ENCODE measurements around the gene GSDME.

Gene GSDME

GRCh38 chr7:24757353-24758275, at the start of gene GSDME:
Gene GSDME (minus strand): TSS chr7:24757464. CDS start chr7:24749774, 7,690 bp downstream.
- ChIA-PET POLR2A (interaction anchor here (0.6 to 3.0 kb wide), 3 partner anchors 15 to 367 kb away, joined by 4 to 11 read pairs (median 6); partner anchors contain the start of gene CYCS), CTCF (interaction anchor here (0.6 to 1.2 kb wide), 3 partner anchors 55 to 341 kb away, joined by 3 to 6 read pairs (median 4); no protein-coding TSS in a partner anchor)

GRCh38 chr7:24802300-24802699, 45.0 kb upstream of the GSDME start:
- no peak overlapping the region for H3K4me3 ChIP-seq (ENCODE audit: low read depth, low read length)
- ChIA-PET POLR2A (no interaction called here), CTCF (interaction anchor here (1.0 to 4.0 kb wide), 4 partner anchors 10 to 296 kb away, joined by 3 to 24 read pairs (median 4); no protein-coding TSS in a partner anchor)
- H3K9me3 ChIP-seq (ENCODE audit: control insufficient read depth, insufficient read depth, low read depth, low read length), result no peaks in the 10 kb centered on the region
- H3K27ac ChIP-seq (ENCODE audit: extremely low read depth, low read depth, low read length), result no peak overlapping the region
- no peaks in the 10 kb centered on the region; the same call in 1 of the 2 replicates for H3K4me1 ChIP-seq (ENCODE audit: control insufficient read depth, insufficient read depth, low read length)
- peaks cover 0 to 23% of the 10 kb centered on the region in 2 experiments for H3K36me3 ChIP-seq (ENCODE audit: control insufficient read depth in 2 of 2, insufficient read depth in 1 of 2, low read length in 2 of 2)
- no peak for TF ChIP-seq ATF2 (tag by site-specific recombination; IDR thresholded peaks at IDR 0.05; ENCODE audit: low read depth)
- TF ChIP-seq KLF16 (tag by site-specific recombination; IDR thresholded peaks at IDR 0.05), result no peak
- TF ChIP-seq ZNF701 (tag by site-specific recombination; IDR thresholded peaks at IDR 0.05), result no peak
- no peak for TF ChIP-seq REST (tag by site-specific recombination; IDR thresholded peaks at IDR 0.05)
- no peak for TF ChIP-seq GLIS2 (tag by site-specific recombination; IDR thresholded peaks at IDR 0.05)
- TF ChIP-seq ZNF211 (tag by site-specific recombination; IDR thresholded peaks at IDR 0.05; ENCODE audit: low read depth), result no peak
- TF ChIP-seq ZNF621 (tag by site-specific recombination; IDR thresholded peaks at IDR 0.05), result no peak
- no peak for TF ChIP-seq ZNF202 (tag by site-specific recombination; IDR thresholded peaks at IDR 0.05; ENCODE audit: borderline replicate concordance)
- no peak for TF ChIP-seq GLI4 (tag by site-specific recombination; IDR thresholded peaks at IDR 0.05)
- TF ChIP-seq HOXC10 (CRISPR knock-in tag; IDR thresholded peaks at IDR 0.05), result no peak
- no peak for TF ChIP-seq ZNF544 (tag by site-specific recombination; IDR thresholded peaks at IDR 0.05)
- TF ChIP-seq ZBTB48 (tag by site-specific recombination; IDR thresholded peaks at IDR 0.05), result no peak
- no peak for TF ChIP-seq ZNF146 (tag by site-specific recombination; IDR thresholded peaks at IDR 0.05)
- TF ChIP-seq KLF7 (tag by site-specific recombination; IDR thresholded peaks at IDR 0.05; ENCODE audit: borderline replicate concordance), result no peak
- no peak for TF ChIP-seq ZNF830 (tag by site-specific recombination; IDR thresholded peaks at IDR 0.05; ENCODE audit: low read depth)
- no peak for TF ChIP-seq ZNF529 (tag by site-specific recombination; IDR thresholded peaks at IDR 0.05; ENCODE audit: insufficient replicate concordance)
- TF ChIP-seq ZNF341 (tag by site-specific recombination; IDR thresholded peaks at IDR 0.05; ENCODE audit: low read depth), result no peak
- no peak for TF ChIP-seq ZBTB7A (tag by site-specific recombination; IDR thresholded peaks at IDR 0.05; ENCODE audit: low read depth)
- no peak for TF ChIP-seq ZNF548 (tag by site-specific recombination; IDR thresholded peaks at IDR 0.05)

More at GRCh38 chr7:24757353-24758275, at the start of gene GSDME:
- Histone ChIP-seq H3K4me1 (ENCODE audit: control insufficient read depth, insufficient read depth, low read length) (no peaks in the 10 kb centered on the region), H3K36me3 (ENCODE audit: control insufficient read depth in 2 of 2, insufficient read depth in 1 of 2, low read length in 2 of 2) (no peaks in the 10 kb centered on the region), H3K4me3 (ENCODE audit: low read depth, low read length) (peak within 1 kb of the TSS; percentile 62), H3K9me3 (ENCODE audit: control insufficient read depth, insufficient read depth, low read depth, low read length) (no peaks in the 10 kb centered on the region), H3K27ac (ENCODE audit: extremely low read depth, low read depth, low read length) (peak within 1 kb of the TSS; percentile 50; the same call in 1 of the 2 replicates)
- no peak for TF ChIP-seq IKZF3 (tag by site-specific recombination; IDR thresholded peaks at IDR 0.05)
- TF ChIP-seq ZNF596 (tag by site-specific recombination; IDR thresholded peaks at IDR 0.05), result 0 out of 2 replicates have a peak, but pooled peaks have one; percentile 7
- TF ChIP-seq ZBTB20 (tag by site-specific recombination; IDR thresholded peaks at IDR 0.05), result 0 out of 2 replicates have a peak, but pooled peaks have one; percentile 8
- 0 out of 2 replicates have a peak, but pooled peaks have one; percentile 3 for TF ChIP-seq GLIS2 (tag by site-specific recombination; IDR thresholded peaks at IDR 0.05)
- TF ChIP-seq PBX3 (CRISPR knock-in tag; IDR thresholded peaks at IDR 0.05), result peak; percentile 12; the same call in 1 of the 2 replicates
- peak; percentile 29; the same call in 1 of the 2 replicates for TF ChIP-seq KLF10 (tag by site-specific recombination; IDR thresholded peaks at IDR 0.05)
- TF ChIP-seq BCL11B (tag by site-specific recombination; IDR thresholded peaks at IDR 0.05; ENCODE audit: low read depth), result no peak

Measured in HEK293 (cell line).